ENCODE measurements around the gene KRT3. TPM values are rescaled to one million over a fixed set of nuclear protein-coding genes. Genes with fewer than 3 reads are reported as not detected.

The KRT3 gene
- total RNA-seq, 1 experiment from 2014 or later, result not detected

GRCh38 chr12:52782502-52782901 is 13.4 kb downstream of the KRT3 start:
- no TSS peak for BruUV-seq (replicated peaks)
- TF ChIP-seq TCF7L2 (IDR thresholded peaks at IDR 0.05; ENCODE audit: low read depth, low read length) (no peak), CTCF (IDR thresholded peaks at IDR 0.05) (no peak), SIN3A (IDR thresholded peaks at IDR 0.05; ENCODE audit: borderline replicate concordance, insufficient read depth, low read depth, low read length) (no peak), REST (IDR thresholded peaks at IDR 0.05; ENCODE audit: insufficient read depth in 1 of 2, low read depth in 2 of 2, low read length in 1 of 2) (no peak), POLR2AphosphoS5 (IDR thresholded peaks at IDR 0.05; ENCODE audit: low read depth, low read length) (no peak)
- Histone ChIP-seq H3K4me1 (ENCODE audit: control insufficient read depth, insufficient read depth, low read length) (no peaks in the 10 kb centered on the region), H3K27me3 (ENCODE audit: control insufficient read depth, insufficient read depth, low read length) (peaks cover 18% of the 10 kb centered on the region), H3K9me3 (ENCODE audit: control insufficient read depth, insufficient read depth, low read depth, low read length) (no peaks in the 10 kb centered on the region), H3K36me3 (ENCODE audit: control insufficient read depth, insufficient read depth, low read length) (no peaks in the 10 kb centered on the region), H3K27ac (ENCODE audit: low read length) (no peak overlapping the region), H3K4me3 (ENCODE audit: low read depth in 2 of 2, low read length in 2 of 2) (no peak overlapping the region)
- intact Hi-C loops (cut with micrococcal nuclease; ENCODE audit: unreplicated experiment) (no loop called here), in situ Hi-C loops (cut with HindIII; ENCODE audit: low pct_unique_long_range_greater_than_20kb, low sequenced_read_pairs) (no loop called here)
- ATAC-seq (no peak), DNase-seq (ENCODE audit: low read depth, low spot score) (no peak)
- POLR2A ChIA-PET, result no interaction called here
- CTCF ChIA-PET, result no interaction called here

- BruUV-seq (replicated peaks), result no TSS peak
- H3K4me1 ChIP-seq (ENCODE audit: control insufficient read depth, insufficient read depth, low read length), result no peaks in the 10 kb centered on the region
- intact Hi-C loops (cut with micrococcal nuclease; ENCODE audit: unreplicated experiment), result no loop called here
- no peak overlapping the region for H3K4me3 ChIP-seq (ENCODE audit: low read depth in 2 of 2, low read length in 2 of 2)
- ATAC-seq, result no peak
- in situ Hi-C loops (cut with HindIII; ENCODE audit: low pct_unique_long_range_greater_than_20kb, low sequenced_read_pairs), result no loop called here
- TF ChIP-seq SIN3A (IDR thresholded peaks at IDR 0.05; ENCODE audit: borderline replicate concordance, insufficient read depth, low read depth, low read length) (no peak), TCF7L2 (IDR thresholded peaks at IDR 0.05; ENCODE audit: low read depth, low read length) (no peak), POLR2AphosphoS5 (IDR thresholded peaks at IDR 0.05; ENCODE audit: low read depth, low read length) (no peak), CTCF (IDR thresholded peaks at IDR 0.05) (no peak), REST (IDR thresholded peaks at IDR 0.05; ENCODE audit: insufficient read depth in 1 of 2, low read depth in 2 of 2, low read length in 1 of 2) (no peak)
- peaks cover 18% of the 10 kb centered on the region for H3K27me3 ChIP-seq (ENCODE audit: control insufficient read depth, insufficient read depth, low read length)
- DNase-seq (ENCODE audit: low read depth, low spot score), result no peak
- H3K27ac ChIP-seq (ENCODE audit: low read length), result no peak overlapping the region
- CTCF ChIA-PET, result no interaction called here
- POLR2A ChIA-PET, result no interaction called here
- H3K36me3 ChIP-seq (ENCODE audit: control insufficient read depth, insufficient read depth, low read length), result no peaks in the 10 kb centered on the region
- no peaks in the 10 kb centered on the region for H3K9me3 ChIP-seq (ENCODE audit: control insufficient read depth, insufficient read depth, low read depth, low read length)
Observed at GRCh38 chr12:52781399-52782082, 14.4 kb downstream of the KRT3 start.

Measured in Panc1 (cell line).